ENCODE results near the gene VPS26B.

- TF ChIP-seq CTCF (conservative IDR thresholded peaks at IDR 0.05) (no peak), ZFX (IDR thresholded peaks at IDR 0.05) (no peak)
Measured at GRCh38 chr11:134199531-134199930, 24.9 kb upstream of the VPS26B start.
